GM18511 (cell line): Measurements from ENCODE around the gene SAP30.
A peak's percentile ranks its signal among the peaks of the same experiment; 100 is the strongest.

Source experiments
- ATAC-seq: cut with Tn5 transposase; IDR thresholded peaks from one replicate; pipeline ENCODE4 v1.9.1; 2021; ENCODE audit warnings: mild to moderate bottlenecking, moderate library complexity; ENCODE audit not compliant: unreplicated experiment

Gene SAP30

GRCh38 chr4:173365359-173365996, 5.3 kb upstream of the SAP30 start:
- ATAC-seq, result no peak

DNA sequence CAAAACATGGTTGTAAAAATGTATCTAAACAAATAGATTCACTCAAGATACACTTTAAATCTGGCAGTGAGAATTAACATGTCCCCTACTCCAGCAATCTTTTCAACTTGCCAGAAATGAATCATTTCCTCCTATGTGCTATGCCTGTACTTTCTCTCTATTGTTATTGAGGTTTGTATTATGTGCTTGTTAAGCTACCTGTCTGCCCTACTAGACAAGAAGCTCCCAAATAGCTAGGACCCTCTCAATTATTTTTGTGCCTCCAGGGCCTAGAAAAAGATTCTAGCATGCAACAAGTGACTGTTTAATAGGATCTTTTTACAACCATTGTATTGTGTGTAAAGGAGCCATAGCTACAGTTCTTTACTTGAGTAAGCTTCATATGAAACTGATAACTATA, 3.5 kb upstream of the SAP30 start:
- ATAC-seq, result peak; percentile 15

- no peak for ATAC-seq
Observed at GRCh38 chr4:173367946-173368345, 2.8 kb upstream of the SAP30 start.

DNA sequence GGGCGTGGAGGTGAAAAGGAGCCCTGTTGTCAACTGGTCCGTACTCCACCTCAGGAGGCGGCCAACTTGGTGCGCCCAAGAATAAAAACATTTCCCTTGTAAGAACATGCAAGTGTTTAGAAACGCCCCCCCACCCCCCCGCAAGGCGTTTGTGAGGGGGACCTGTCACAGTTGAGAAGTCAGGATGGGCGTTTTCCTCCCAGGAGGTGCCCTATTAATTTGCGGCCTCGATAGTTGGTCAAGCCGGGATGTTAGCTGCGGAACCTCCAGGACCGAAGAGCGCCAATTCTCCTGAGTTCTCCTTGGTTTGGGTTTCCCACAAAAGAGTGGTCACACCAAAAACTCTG, 651 bp upstream of the SAP30 start:
- peak; percentile 11 for ATAC-seq

GRCh38 chr4:173371292-173372192, 788 bp downstream of the SAP30 start:
- peak; percentile 20 for ATAC-seq

GRCh38 chr4:173374588-173374987, 3.8 kb downstream of the SAP30 start:
- no peak for ATAC-seq

- no peak for ATAC-seq
Observed at GRCh38 chr4:173379929-173380328, 9.2 kb downstream of the SAP30 start.

- ATAC-seq, result no peak
Observed at GRCh38 chr4:173380987-173381386, 10.2 kb downstream of the SAP30 start.

- no peak for ATAC-seq
Observed at GRCh38 chr4:173381610-173382009, 10.9 kb downstream of the SAP30 start.

DNA sequence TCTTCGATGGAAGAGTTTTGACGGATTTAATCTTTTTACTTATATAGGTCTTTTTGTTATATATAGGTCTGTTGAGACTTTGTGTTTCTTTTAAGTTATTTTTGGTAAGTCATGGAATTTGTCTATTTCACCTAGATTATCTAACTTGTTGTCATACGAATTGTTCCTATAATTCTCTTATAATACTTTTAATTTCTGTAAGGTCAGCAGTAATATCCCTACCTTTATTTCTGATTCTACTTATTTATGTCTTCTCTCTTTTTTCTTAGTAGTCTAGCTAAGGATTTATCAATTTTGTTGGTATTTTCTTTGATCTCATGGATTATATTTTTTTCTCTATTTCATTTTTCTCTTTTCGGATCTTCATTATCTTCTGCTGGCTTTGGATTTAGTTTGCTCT, 11.6 kb downstream of the SAP30 start:
- no peak for ATAC-seq

DNA sequence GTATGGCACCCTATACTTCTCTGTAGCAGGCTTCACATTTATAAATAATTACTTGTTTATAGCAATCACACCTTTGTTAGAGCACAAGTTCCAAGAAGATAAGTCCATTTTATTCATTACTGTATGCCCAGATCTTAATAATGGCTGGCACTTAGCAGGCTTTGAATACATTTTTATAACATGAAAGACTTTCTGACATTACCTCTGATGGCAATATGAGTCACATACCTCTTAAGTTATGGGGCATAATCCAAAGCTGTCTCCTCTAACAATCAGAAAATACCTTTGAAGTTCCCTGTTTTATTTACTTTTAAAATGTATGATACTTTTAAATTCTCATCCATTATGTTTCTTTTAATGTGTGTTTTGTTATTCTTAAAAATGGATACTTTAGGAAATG, 16.0 kb downstream of the SAP30 start:
- no peak for ATAC-seq

DNA sequence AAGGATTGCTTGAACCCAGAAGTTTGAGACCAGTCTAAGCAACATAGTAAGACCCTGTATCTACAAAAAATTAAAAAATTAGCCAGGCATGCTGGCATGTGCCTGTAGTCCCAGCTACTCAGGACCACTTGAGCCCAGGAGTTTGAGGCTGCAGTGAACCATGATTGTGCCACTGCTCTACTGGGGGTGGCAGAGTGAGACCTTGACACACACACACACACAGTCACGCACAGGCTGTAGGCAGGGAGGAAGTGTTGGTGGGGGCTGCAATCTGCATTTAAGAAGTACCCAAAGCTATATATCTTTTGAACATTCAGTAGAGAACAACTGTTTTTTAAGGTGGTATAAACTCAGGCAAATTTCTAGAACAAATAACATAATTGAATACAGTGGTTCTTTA, 20.9 kb downstream of the SAP30 start:
- no peak for ATAC-seq

DNA sequence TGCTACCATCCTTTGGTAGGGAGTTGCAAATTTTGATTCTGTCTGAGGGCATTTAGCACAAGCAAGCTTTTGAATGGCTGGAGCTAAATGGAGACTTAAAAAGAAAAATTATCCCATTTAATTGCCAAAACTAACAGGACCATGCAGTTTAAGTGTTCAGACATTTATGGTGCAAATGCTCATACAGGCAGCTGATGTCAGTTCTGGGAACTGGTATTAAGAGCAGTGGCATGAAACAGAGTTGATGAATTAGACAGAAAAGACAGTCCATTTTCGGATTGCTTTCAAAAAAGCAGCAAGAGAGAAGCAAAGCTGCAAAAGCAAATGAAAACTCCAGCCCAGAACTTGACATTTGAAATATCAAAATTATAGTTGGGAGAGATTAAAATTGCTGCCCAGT, 26.9 kb downstream of the SAP30 start:
- no peak for ATAC-seq

- ATAC-seq, result no peak
Observed at GRCh38 chr4:173398220-173398619, 27.5 kb downstream of the SAP30 start.

- no peak for ATAC-seq
Observed at GRCh38 chr4:173398779-173399415, 28.1 kb downstream of the SAP30 start, which contains the start of gene SCRG1. Gene SCRG1, minus strand, starts transcription at chr4:173399116. Its CDS starts 7,702 bp downstream, at chr4:173391414.

- ATAC-seq, result no peak
Observed at GRCh38 chr4:173401063-173401462, 30.3 kb downstream of the SAP30 start.

DNA sequence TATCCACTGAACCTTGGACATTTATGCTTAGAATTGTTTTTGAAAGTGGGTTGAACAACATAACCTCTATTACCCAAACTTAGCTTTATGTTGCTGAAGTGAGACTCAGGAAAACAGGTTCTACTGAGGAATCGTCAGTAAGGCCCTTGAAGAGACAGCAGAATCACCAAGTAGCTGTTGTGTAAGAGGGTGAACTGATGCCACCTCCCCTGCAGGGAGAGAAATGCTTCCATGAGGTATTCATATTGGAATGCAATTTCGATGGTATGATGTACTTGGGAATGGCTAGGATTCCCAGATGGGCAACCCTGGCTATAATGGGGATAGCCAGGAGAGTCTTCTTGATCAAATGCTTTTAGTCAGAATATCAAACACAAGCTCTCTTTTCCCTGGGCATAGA, 32.3 kb downstream of the SAP30 start:
- ATAC-seq, result no peak

DNA sequence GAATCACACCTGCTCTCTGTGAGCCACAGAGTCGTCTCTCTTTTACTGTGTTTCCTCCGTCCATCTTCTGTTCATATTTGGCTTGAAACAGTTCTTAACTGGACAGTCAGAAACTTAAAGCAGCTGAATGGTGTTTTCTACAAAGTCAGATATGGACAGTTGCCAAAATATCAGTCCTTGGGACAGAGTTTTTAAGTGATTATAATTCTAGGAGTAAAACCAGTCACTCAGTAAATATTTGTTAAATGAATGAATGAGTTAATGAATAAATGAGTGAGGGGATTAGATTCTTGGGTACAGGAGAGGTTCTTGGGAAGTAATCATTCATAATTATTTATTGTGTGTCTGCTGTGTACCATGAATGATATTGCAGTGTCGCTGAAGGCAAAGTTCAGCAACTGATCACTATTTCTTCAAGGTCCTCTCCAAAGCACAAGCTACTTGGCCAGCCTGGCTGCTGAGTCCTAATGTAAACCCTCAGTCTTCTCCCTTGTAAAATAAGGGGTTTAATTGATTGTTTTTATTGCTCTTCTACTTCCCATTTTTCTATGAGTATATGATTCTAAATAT, 33.6 kb downstream of the SAP30 start:
- ATAC-seq, result no peak

DNA sequence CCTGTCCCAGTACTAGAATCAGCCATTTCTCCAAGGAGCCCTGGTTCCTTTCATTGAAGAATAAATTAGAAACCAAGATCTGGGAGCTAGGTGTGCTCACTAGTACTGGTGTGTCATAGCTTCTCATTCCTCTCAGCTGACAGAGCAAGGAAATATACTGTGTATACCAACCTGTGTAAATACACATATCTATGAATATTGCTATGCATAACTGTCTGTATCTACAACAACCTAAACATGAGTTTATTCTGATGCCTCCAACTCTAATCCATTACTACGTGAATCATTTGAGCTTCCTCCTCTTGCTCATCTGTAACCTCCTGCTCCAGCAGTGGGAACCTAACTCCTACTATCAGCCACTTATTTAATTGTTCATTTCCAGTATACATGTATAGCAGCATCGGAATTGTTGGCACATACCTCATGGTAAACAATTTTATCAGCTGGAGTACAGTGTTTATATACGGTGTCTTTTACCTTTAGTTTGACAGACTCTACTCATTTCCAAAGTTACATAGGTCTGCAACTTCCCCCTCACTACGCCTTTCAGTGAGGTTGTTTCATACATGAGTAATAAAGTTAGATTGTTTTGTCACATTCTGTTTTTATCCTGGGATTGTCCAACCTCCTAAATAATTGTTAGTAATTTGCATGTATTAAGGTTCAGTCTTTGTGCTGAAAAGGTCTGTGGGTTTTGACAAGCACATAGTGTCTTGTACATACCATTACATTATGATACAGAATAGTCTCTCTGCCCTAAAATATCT, 35.3 kb downstream of the SAP30 start:
- peak; percentile 57 for ATAC-seq

DNA sequence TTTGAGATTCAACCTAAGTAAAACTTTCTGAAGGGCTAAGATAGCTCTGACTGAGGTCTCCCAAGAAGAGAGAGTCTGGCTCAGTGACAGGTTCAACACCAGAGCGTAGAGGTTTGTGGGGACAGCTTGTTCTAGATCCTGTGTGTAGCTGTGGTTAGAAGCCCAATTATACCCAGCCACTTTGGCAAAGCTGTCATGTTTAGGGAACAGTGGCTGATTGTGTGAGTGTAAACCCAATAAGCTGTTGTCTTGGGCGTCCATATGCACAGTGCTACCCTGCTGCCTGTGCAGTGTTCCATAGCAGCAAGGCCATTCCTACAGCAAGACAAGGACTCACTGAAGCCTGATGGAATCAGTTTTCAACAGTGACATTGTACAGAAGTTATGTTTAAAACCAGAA, 39.3 kb downstream of the SAP30 start:
- no peak for ATAC-seq
